Psoas muscle (tissue), 8 donors: Measurements from ENCODE around the gene RNF13. TPM values are rescaled to one million over a fixed set of nuclear protein-coding genes. Genes with fewer than 3 reads are reported as not detected.
A peak's percentile ranks its signal among the peaks of the same experiment; 100 is the strongest.

ENCODE experiments used
- ATAC-seq, 4 donors: fragments of 200-7000 bp; cut with Tn5 transposase; one replicate each; pipeline ENCODE4 v1.9.1; 2020; ENCODE audit warnings: moderate library complexity in 3 of 4, mild to moderate bottlenecking in 2 of 4
- DNase-seq, 2 donors: peaks; one replicate each; pipeline ENCODE4 v3.0.0-alpha.2; 2020
- H3K27ac ChIP-seq: fragments of 200-600 bp; one replicate; pipeline ENCODE4 v1.8.0; 2022
- H3K27me3 ChIP-seq, 3 donors: fragments of 200-600 bp in 1 of 3; one replicate each; pipeline versions ENCODE4 v1.6.1 to v1.8.0; 2013 to 2022; ENCODE audit warnings: low read length in 2 of 3, mild to moderate bottlenecking in 2 of 3, moderate library complexity in 1 of 3; ENCODE audit not compliant: insufficient read depth in 3 of 3
- H3K36me3 ChIP-seq, 2 donors: fragments of 200-600 bp in 1 of 2; one replicate each; pipeline versions ENCODE4 v1.6.1 to v1.8.0; 2013 to 2022; ENCODE audit warnings: low read depth in 1 of 2, mild to moderate bottlenecking in 1 of 2, moderate library complexity in 1 of 2; ENCODE audit not compliant: insufficient read depth in 1 of 2
- H3K4me1 ChIP-seq: fragments of 200-600 bp; one replicate; pipeline ENCODE4 v1.8.0; 2022
- H3K4me3 ChIP-seq: fragments of 200-600 bp; one replicate; pipeline ENCODE4 v1.8.0; 2022; ENCODE audit warnings: mild to moderate bottlenecking
- H3K9me3 ChIP-seq: fragments of 200-600 bp; one replicate; pipeline ENCODE4 v1.8.0; 2022
- CTCF ChIP-seq: fragments of 200-600 bp; IDR thresholded peaks from one replicate; pipeline ENCODE4 v1.8.0; 2022; ENCODE audit warnings: antibody characterized with exemption
- WGBS, 3 donors: extraction: QIAGEN DNeasy Blood & Tissue Kit; methylation state at CpG; one replicate each; pipeline versions ENCODE4 v1.1.6 to v1.1.7; 2013; 5-methylcytosine and 5-hydroxymethylcytosine counted together
- intact Hi-C, 2 donors: fragments of 100-400 bp; cut with DNase I; formaldehyde crosslinking; loops; one replicate each; pipeline versions ENCODE4 v1.11.0 to v1.14.2; 2022
- polyA plus RNA-seq, 3 donors: library from polyadenylated mRNA; stranded (reverse); fragments of 200-250 nt; gene quantifications; one replicate each; pipeline ENCODE4 v1.2.3, GENCODE V29; 2013
- total RNA-seq, 4 donors: library from RNA; stranded (reverse); fragmentation: NEBNext Ultra II Directional in 2 of 4; extraction: Animal tissue kit (Norgen Biotek cat#: 25700) in 2 of 4; gene quantifications; one replicate each; pipeline versions ENCODE4 v1.2.1 to v1.2.4, GENCODE V29; 2021 to 2023
- donor health status: healthy with polysubstance abuse.
- donor health status: DM: no; HTN: no; CAD: no; lungs with moderate emphysema.
- donor health status: Bipolar disorder and iron deficiency.
- donor health status: healthy.
- donor health status: DM: yes; HTN: yes; CAD: no.
- donor health status: DM: no; HTN: no; CAD: no.
- donor health status: DM: no; HTN: no; CAD: no.
- donor health status: DM: yes; HTN: yes; CAD: no.

Gene RNF13
- total and polyA plus RNA-seq, 7 donors: 21.7 to 51.0 (median 41.6) TPM

DNA sequence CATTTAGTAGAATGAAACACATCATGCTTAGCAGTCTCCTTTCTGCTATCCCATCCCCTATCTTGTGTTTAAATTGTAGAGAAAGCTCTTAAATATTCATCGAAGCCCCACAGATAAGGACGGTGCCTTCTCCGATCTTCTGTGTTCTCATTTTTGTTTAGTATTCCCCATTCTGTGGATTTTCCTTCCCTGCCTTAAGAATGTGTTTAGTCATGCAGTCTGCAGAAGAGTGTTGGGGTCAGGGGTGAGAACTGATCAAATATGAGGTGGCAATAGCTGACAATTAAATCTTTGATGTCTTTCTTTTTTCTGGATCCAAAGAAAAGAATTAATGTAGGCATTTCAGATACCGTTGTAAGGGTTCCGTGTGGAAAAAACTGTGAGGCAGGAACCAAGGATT is 11.4 kb upstream of the RNF13 start:
- H3K4me3 ChIP-seq: no peak overlapping the region
- no peaks in the 10 kb centered on the region for H3K9me3 ChIP-seq
- H3K36me3 ChIP-seq: no peaks in the 10 kb centered on the region
- WGBS, 3 donors: 71 to 73% (median 72%) methylated on average over 5 of the region's 5 CpGs
- DNase-seq (no peak), ATAC-seq (no peak)
- H3K27me3 ChIP-seq: no peaks in the 10 kb centered on the region
- no peaks in the 10 kb centered on the region for H3K4me1 ChIP-seq
- intact Hi-C loops: no loop called here
- no peak for TF ChIP-seq CTCF
- no peak overlapping the region for H3K27ac ChIP-seq

- H3K4me3 ChIP-seq: no peak overlapping the region
- no peaks in the 10 kb centered on the region for H3K27me3 ChIP-seq
- 71 to 80% (median 74%) methylated on average over 2 of the region's 2 CpGs for WGBS, 3 donors
- H3K9me3 ChIP-seq: no peaks in the 10 kb centered on the region
- no peak for TF ChIP-seq CTCF
- ATAC-seq (no peak), DNase-seq (no peak)
- H3K27ac ChIP-seq: no peak overlapping the region
- H3K36me3 ChIP-seq: no peaks in the 10 kb centered on the region
- H3K4me1 ChIP-seq: no peaks in the 10 kb centered on the region
- intact Hi-C loops: loop anchor here in 1 of 2 donors (5.0 kb wide), 1 partner anchor 39 kb away; no protein-coding TSS in a partner anchor
Observed at GRCh38 chr3:149806171-149806778, 6.7 kb upstream of the RNF13 start.

GRCh38 chr3:149808209-149808829 is 4.7 kb upstream of the RNF13 start:
- no peaks in the 10 kb centered on the region for H3K9me3 ChIP-seq
- peaks cover 7% of the 10 kb centered on the region for H3K4me1 ChIP-seq
- H3K4me3 ChIP-seq: no peak overlapping the region
- TF ChIP-seq CTCF: peak; percentile 85
- intact Hi-C loops: loop anchor here in 1 of 2 donors (5.0 kb wide), 1 partner anchor 41 kb away; no protein-coding TSS in a partner anchor
- 26 to 29% (median 26%) methylated on average over 4 of the region's 4 CpGs for WGBS, 3 donors
- H3K27me3 ChIP-seq: no peaks in the 10 kb centered on the region
- DNase-seq: peak; percentile 57 to 71
- ATAC-seq: peak; percentile 38 to 45 (median 40)
- H3K36me3 ChIP-seq: no peaks in the 10 kb centered on the region
- peak overlapping the region; percentile 30 for H3K27ac ChIP-seq

DNA sequence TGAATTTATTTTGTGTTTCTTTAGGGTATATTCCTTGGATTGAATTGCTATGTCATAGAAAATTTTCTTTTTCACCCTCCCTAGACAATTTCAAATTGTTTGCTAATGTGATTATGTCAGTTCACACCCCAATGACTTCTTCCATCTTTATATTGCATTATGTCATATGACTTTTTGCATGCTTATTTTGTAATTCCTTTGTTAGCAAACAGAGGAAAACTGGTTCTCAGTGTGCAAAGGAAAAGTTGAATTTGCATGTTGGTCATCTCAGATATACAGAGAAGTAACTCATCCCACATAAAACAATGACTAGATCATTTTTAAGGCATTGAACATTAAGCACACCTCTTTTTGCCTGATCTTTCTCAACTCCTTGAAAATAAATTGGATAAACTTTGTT is 3.3 kb upstream of the RNF13 start:
- ATAC-seq: no peak
- no peaks in the 10 kb centered on the region for H3K9me3 ChIP-seq
- no peaks in the 10 kb centered on the region for H3K36me3 ChIP-seq
- peaks cover 15% of the 10 kb centered on the region for H3K4me1 ChIP-seq
- H3K27me3 ChIP-seq: no peaks in the 10 kb centered on the region
- TF ChIP-seq CTCF: no peak
- intact Hi-C loops: loop anchor here in 1 of 2 donors (5.0 kb wide), 3 partner anchors 42 to 738 kb away; partner anchors contain the start of genes COMMD2, EIF2A and SERP1
- H3K27ac ChIP-seq: no peak overlapping the region
- H3K4me3 ChIP-seq: no peak overlapping the region
- DNase-seq: no peak
